ENCODE data around the gene MYH7.

MYH7 gene

DNA sequence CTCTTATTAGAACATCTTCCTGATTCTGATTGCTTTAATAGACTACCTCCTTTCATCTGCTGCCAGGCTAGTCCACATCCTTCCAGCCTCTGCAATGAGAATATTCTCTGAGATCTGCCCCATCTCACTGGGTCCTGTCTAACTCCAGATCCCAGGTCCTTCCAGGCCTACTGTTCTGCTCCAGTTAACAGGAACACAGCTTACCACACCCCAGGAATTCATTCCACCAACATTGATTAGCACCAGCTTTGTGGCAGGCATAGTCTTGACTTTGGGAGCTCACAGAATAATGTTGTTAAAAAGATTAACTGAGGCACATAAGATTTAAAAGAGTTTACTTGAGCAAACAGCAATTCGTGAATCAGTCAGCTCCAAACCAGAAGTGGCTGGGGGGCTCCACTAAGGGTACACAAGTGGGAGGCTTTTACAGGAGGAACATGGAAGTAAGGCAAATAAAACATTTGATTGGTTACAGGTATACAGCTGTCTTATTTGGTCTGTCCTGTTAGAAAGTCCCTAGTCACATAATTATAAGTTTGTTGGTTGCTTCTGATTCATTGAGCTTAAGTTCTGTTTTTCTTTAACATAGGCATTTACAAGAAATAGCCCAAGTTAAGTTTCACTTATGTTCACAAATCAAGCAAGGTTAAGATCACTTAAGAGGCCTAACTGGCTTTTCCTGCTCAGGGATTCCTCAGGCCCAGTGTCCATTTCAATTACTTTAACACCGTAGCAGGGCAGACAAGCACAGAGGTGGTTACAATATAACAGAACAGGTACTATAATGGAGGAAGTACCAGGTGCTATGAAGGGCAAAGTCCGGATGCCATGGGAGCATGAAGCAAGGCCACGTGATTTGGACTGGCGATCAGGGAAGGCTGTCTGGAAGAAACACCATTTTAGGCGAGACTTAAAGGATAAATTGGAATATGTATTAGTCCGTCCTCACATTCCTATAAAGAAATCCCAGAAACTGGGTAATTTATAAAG, 12.2 kb upstream of the MYH7 start:
- DNase-seq = no peak

DNA sequence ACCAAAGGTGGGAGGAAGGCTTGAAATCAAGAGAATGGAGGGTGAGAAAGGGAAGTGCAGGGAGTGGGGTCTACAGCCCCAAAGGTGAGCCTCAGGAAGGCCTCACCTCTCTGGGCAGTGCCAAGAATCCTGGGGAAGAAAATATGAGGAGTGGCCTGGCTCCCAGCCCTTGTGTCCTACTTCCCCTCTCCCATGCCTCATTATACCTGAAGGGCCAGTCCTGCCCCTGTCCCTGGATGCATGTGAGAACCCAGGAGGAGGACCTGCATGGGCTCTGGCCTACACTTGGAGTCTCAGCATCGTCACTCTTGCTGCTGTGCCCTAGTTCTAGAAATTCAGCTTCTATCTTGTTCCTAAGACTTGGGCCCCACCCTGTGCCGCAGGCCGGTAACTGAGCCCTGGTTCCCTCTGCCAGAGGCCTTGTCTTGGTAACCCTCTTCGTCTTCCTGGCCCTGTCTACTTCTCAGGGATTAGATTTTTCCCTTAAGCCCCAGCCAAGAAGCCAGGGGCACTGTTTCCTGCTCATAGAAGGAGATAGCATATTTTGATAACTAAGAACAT, 10.9 kb upstream of the MYH7 start:
- DNase-seq = no peak

GRCh38 chr14:23445773-23446172, 10.3 kb upstream of the MYH7 start:
- no peak for DNase-seq

DNA sequence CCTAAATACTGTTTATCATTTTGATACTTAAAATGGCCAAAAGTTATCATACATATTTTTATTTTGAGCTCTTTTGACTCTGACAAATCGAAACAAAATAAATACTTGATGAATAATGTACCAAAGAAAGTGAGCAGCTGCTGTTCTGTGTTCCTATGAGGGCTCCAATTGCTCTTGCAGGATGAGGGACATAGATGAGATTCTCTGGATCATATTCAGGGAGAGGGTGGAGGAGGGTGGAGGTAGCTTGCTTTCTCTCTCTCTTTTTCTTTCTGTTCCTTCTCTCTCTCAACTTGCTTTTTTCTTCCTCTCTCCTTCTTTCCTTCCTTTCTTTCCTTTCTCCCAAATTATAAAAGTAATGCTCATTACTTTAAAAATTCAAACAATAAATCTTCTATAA, 8.9 kb upstream of the MYH7 start:
- no peak for DNase-seq

- DNase-seq = no peak
These were observed 8.4 kb upstream of the MYH7 start for GRCh38 chr14:23443881-23444280.

GRCh38 chr14:23443411-23443812, 8.0 kb upstream of the MYH7 start:
- DNase-seq = no peak

DNA sequence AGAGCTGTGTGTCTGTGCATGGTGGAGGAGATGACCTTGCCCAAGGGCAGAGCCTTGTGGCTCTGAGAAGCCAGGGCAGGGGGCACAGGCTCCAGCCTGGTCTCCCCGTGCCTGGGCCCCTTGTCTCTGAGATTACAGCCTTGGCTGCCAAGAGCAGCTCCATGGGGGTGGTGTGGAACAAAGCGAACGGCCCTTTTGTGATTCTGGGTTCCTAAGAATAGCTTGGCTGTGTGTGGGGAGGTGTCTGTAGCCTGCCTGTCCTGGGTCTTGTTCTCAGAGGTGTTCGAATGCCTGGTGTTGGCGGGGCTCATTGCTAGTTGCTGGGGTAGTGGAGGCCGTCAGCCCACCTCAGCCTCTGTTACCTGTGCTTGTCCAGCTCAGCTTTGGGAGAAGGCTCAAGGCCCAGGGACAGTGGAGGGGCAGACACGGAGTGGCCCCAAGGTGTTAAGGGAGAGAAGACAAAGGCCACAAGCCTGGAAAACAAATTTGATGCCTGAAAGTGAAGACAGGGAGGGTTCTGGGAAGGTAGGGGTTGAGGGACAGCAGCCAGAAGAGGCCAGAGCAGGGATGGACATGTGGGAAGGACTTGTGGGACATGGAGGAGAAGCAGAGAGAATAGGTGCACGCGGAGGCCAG, 7.4 kb upstream of the MYH7 start:
- no peak for DNase-seq

DNA sequence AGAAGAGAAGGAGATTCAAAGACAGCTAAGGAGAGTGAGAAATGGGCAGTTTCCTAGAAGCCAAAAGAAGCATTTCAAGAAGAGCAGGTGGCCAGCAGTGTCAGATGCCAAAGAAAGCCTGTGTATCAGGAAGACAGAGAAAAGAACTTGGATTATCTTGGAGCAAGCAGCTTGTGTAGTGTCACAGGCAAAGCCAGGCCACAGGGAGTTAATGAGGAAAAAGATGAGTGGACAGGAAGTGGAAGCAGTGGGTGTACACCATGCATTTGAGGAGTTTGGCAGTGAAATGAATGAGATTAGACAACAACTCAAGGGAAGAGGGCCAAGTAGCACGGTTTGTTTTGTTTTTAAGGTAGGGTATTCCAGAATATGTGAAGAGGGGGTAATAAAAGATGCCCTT, 5.6 kb upstream of the MYH7 start:
- no peak for DNase-seq

- no peak for DNase-seq
These were observed 3.8 kb upstream of the MYH7 start for GRCh38 chr14:23439107-23439835.

- DNase-seq = no peak
These were observed 2.9 kb upstream of the MYH7 start for GRCh38 chr14:23438101-23438971.

GRCh38 chr14:23437133-23438100, 2.0 kb upstream of the MYH7 start:
- DNase-seq = no peak

DNA sequence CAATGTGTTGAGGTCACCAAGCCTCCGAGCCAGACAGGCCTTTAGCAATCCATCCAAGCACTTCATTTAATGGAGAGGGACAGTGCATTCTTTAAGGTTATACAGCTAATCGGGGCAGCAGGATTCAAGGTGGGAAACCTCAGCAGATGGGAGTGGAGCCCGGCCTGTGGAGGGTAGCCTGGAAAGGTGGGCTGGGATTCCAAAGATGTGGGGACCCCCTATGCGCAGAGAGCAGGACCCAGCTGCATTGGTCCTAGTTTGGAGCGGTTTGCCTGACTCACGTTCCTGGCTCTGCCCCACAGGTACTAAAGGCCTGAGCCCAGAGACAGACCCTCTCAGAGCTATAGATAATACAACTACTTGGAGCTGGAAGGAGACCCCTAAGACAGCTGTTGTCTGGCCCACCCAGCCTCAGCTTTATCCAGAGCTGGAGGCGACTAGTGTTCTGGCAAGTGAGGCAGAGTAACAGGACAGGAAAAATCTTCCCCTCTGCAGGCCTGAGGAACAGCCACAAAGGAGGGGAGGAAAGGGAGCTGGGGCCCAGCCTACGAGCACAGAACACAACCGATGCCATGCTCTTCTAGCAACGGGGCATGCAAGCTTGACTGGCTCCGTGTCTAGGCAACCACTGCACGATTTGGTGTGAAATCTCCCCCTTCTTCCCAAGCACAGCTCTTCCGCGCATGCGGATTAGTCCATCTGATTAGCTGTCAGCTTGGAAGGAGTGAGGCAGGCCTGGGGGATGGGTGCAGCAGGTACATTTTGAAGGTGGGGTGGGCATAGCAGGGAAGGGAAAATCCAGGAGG, 1.1 kb upstream of the MYH7 start:
- DNase-seq = no peak

DNA sequence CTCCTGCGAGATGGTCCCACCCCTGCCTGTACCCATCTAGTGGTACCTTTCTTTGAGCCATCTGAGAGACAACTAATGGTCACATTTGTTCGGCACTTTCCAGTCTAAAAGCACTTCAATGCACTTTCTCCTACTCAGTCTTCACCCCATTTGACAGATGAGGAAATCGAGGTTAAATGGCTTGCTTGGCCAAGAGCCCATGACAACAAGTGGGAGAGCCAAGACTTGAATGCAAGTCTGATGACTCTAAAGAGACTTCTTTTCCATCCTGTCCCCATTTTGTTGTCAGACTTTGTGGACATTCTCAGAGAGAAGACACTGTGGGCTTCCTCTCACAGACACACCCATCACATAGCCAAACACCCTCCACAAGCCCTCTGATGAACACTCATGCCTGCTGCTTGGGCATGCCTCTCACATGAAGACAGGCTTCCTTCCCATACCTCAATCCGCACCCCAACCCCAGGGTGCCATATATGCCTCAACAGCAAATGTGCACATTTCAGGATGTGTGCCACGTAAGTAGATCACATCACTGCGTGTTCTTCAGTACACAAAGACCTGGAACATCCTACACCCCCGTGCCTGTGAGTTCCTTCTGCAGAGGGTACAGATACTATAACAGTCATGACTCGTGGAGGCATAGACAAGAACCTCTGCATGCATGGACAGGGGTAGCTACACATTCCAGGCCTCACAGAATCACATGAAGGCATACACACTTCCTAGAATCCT, 805 bp downstream of the MYH7 start:
- no peak for DNase-seq

DNA sequence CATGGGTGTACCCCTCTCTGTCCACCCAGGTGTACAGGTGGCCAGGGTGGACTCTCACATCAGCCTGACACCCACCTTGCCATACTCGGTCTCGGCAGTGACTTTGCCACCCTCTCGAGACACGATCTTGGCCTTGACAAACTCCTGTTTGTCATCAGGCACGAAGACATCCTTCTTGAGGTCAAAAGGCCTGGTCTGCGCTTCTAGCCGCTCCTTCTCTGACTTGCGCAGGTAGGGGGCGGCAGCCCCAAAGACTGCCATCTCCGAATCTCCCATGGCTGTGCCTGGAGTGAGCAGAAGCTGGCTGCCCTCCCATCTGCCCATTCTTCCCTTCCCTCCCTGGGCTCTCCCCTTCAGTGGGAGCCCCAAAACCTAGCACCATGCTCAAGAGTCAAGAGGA, 2.0 kb downstream of the MYH7 start:
- no peak for DNase-seq

DNA sequence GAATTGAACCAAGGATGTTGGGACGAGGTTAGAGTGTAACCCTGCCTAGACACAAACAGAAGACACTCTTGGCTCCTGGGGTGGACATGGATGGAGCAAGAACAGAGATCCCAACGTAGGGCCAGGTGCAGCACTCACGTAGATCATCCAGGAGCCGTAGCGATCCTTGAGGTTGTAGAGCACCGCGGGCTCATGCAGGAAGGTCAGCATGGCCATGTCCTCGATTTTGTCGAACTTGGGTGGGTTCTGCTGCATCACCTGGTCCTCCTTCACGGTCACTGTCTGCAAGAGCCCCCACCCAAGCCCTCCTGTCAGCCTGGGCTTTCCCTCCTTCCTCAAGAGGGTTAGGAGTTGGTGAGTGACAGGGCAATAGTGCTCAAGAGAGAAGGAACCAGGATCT, 2.5 kb downstream of the MYH7 start:
- no peak for DNase-seq

DNA sequence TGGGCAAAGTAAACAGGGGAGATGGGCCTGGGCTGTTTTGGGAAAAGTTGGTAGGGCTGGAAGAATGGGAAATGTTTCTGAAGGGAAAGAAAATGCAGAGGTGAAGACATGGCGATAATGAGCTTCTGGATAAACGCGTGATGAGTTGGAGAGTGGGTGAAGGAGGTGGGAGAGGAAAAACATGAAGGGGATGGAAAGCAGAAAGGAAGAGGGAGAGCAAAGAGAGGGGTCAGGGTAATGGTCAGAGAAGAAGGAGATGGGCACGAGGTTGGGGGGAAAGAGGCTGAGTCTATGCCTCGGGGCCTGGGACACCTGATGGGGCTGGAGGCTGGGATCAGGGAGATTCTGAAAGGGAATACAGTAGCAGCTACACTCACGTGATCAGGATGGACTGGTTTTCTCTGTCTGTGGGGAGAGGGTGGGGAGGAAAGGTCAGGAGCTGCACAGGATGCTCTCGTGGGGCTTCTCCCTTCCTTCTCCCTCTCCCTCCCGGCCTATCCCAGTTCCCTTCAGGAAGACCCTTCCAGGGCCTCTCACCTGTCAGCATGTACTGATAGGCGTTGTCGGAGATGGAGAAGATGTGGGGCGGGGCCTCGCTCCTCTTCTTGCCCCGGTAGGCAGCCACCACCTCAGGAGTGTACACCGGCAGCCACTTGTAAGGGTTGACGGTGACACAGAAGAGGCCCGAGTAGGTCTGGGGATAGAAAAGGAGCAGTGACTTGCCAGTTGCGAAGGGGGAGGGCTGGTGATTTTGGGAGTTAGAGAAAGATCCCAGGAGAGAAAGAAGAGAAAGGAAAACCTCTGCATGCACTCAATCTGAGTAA, 3.1 kb downstream of the MYH7 start:
- DNase-seq = no peak

- DNase-seq = no peak
These were observed 4.0 kb downstream of the MYH7 start for GRCh38 chr14:23431486-23431885.

DNA sequence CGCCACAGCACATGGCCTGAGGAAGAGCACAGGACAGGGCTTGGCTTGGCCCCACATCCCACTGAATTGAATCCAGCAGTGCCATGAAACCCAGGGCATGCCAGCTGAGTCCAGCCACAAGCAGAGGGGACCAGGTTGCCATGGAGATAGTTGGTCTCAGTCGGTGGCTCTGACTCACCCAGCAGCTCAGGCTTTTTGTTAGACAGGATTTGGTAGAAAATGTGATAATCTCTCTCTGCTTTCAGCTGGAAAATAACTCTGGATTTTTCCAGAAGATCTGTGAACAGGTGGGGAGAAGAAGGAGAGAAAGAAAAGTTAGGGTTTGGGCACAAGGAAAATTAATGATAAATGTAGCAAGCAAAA, 4.8 kb downstream of the MYH7 start:
- DNase-seq = peak in 1 of 2 experiments; percentile 4

Data from SHP77 (cell line).